ENCODE data around the gene CST1.

The CST1 gene

GRCh38 chr20:23705895-23706294, 44.8 kb downstream of the CST1 start:
- DNase-seq (ENCODE audit: low read depth in 2 of 2), result no peak

- no peak for DNase-seq (ENCODE audit: low read depth in 2 of 2)
Measured at GRCh38 chr20:23702021-23702420, 48.7 kb downstream of the CST1 start.

GRCh38 chr20:23700931-23701330, 49.8 kb downstream of the CST1 start:
- no peak for DNase-seq (ENCODE audit: low read depth in 2 of 2)

DNA sequence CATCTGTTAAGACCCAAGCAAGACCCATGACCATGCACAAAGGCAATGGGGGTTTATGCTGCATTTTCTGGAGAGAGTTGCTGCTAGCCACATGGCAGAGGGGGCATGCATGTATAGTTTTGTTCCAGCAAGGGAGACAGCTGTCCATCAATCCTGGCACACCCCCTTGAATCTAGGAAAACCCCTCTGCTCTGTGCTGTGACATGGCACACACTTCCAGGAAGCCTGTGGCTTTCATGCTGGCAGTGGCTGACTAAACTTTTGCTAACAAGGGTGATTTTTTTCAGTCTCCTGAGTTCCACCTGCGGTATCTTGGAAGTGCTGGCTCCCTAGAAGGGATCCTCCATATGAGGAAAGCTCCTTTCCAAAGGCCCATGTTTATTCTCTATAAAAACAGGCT, 52.8 kb downstream of the CST1 start:
- DNase-seq (ENCODE audit: low read depth in 2 of 2), result no peak

Measured in fibroblast of skin of left biceps (primary cell).